Measurements from ENCODE around the gene PRDX5. TPM values are rescaled to one million over a fixed set of nuclear protein-coding genes. Genes with fewer than 3 reads are reported as not detected.

Gene PRDX5
- total and polyA plus RNA-seq, 9 of the 15 experiments (the other 6 are each of a cell fraction or from before 2014, with no cell fraction given) = 40.8 to 327 (median 204) TPM

- TF ChIP-seq PATZ1 (CRISPR knock-in tag; IDR thresholded peaks at IDR 0.05; ENCODE audit: borderline replicate concordance) (no peak), POLR3A (IDR thresholded peaks at IDR 0.05; ENCODE audit: borderline replicate concordance, extremely low read depth, insufficient read depth, insufficient read length) (no peak), RBBP5 (IDR thresholded peaks at IDR 0.05; ENCODE audit: borderline replicate concordance, insufficient read depth, low read length, poor library complexity, severe bottlenecking) (no peak), ZNF644 (tag; IDR thresholded peaks at IDR 0.05; ENCODE audit: low read depth) (no peak), ZNF431 (CRISPR knock-in tag; IDR thresholded peaks at IDR 0.05) (no peak), ETS2 (tag; IDR thresholded peaks at IDR 0.05; ENCODE audit: borderline replicate concordance, poor library complexity, severe bottlenecking) (no peak), E2F4 (CRISPR knock-in tag; IDR thresholded peaks at IDR 0.05; ENCODE audit: low read depth) (0 out of 2 replicates have a peak, but pooled peaks have one; percentile 16), BCOR (IDR thresholded peaks at IDR 0.05) (peak; percentile 11; the same call in 1 of the 2 replicates), CHD4 (IDR thresholded peaks at IDR 0.05; ENCODE audit: insufficient read depth, insufficient replicate concordance, low read depth, low read length, poor library complexity, severe bottlenecking) (no peak), U2AF2 (optimal IDR thresholded peaks at IDR 0.05; ENCODE audit: low read depth, low read length) (no peak), PTRF (tag; IDR thresholded peaks at IDR 0.05) (no peak), SP1 (CRISPR knock-in tag; IDR thresholded peaks at IDR 0.05) (no peak), CHD1 (IDR thresholded peaks at IDR 0.05; ENCODE audit: low read length) (no peak)
- TF ChIP-seq, protein P1, sequence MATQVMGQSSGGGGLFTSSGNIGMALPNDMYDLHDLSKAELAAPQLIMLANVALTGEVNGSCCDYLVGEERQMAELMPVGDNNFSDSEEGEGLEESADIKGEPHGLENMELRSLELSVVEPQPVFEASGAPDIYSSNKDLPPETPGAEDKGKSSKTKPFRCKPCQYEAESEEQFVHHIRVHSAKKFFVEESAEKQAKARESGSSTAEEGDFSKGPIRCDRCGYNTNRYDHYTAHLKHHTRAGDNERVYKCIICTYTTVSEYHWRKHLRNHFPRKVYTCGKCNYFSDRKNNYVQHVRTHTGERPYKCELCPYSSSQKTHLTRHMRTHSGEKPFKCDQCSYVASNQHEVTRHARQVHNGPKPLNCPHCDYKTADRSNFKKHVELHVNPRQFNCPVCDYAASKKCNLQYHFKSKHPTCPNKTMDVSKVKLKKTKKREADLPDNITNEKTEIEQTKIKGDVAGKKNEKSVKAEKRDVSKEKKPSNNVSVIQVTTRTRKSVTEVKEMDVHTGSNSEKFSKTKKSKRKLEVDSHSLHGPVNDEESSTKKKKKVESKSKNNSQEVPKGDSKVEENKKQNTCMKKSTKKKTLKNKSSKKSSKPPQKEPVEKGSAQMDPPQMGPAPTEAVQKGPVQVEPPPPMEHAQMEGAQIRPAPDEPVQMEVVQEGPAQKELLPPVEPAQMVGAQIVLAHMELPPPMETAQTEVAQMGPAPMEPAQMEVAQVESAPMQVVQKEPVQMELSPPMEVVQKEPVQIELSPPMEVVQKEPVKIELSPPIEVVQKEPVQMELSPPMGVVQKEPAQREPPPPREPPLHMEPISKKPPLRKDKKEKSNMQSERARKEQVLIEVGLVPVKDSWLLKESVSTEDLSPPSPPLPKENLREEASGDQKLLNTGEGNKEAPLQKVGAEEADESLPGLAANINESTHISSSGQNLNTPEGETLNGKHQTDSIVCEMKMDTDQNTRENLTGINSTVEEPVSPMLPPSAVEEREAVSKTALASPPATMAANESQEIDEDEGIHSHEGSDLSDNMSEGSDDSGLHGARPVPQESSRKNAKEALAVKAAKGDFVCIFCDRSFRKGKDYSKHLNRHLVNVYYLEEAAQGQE (IDR thresholded peaks at IDR 0.05; ENCODE audit: borderline replicate concordance) = peak; percentile 43; the same call in 1 of the 2 replicates
- TF ChIP-seq, protein P1 (CRISPR knock-in tag; IDR thresholded peaks at IDR 0.05; ENCODE audit: low read depth) = no peak
Observed at GRCh38 chr11:64316672-64317324, 1.1 kb upstream of the PRDX5 start (continued).
